Mesenteric fat pad (tissue), 1 donor: ENCODE data around the gene MMEL1. TPM values are rescaled to one million over a fixed set of nuclear protein-coding genes. Genes with fewer than 3 reads are reported as not detected.

Experiments
- DNase-seq: peaks from one replicate; pipeline ENCODE4 v3.0.0-alpha.2; 2020; ENCODE audit warnings: low spot score
- total RNA-seq: library from RNA; stranded (reverse); fragmentation: NEBNext Ultra II Directional; extraction: Animal tissue kit (Norgen Biotek cat#: 25700); gene quantifications from one replicate; pipeline ENCODE4 v1.2.1, GENCODE V29; 2021
- donor health status: DM: yes; HTN: yes; CAD: no.

Gene MMEL1
- total RNA-seq, 1 donor from 2014 or later: 3.2 TPM

- peak; percentile 93 for DNase-seq
Measured at GRCh38 chr1:2545754-2546514, 86.9 kb downstream of the MMEL1 start.

GRCh38 chr1:2544875-2545640, 87.8 kb downstream of the MMEL1 start:
- no peak for DNase-seq

GRCh38 chr1:2544093-2544874, 88.5 kb downstream of the MMEL1 start:
- DNase-seq: no peak

- no peak for DNase-seq
Measured at GRCh38 chr1:2543543-2544092, 89.2 kb downstream of the MMEL1 start.

GRCh38 chr1:2542246-2542915, 90.4 kb downstream of the MMEL1 start:
- DNase-seq: no peak

- DNase-seq: no peak
Measured at GRCh38 chr1:2541619-2542245, 91.1 kb downstream of the MMEL1 start.

GRCh38 chr1:2540816-2541492, 91.9 kb downstream of the MMEL1 start:
- DNase-seq: no peak

Other genes with a start within 250 kb of the MMEL1 start
- gene MORN1, start 241.5 kb downstream of the MMEL1 start, total RNA-seq: 4.4 TPM
- 157 TPM for gene RER1, start 241.2 kb downstream of the MMEL1 start, total RNA-seq
- 23.9 TPM for gene PEX10, start 220.5 kb downstream of the MMEL1 start, total RNA-seq
- 0.55 TPM for gene PLCH2, start 156.7 kb downstream of the MMEL1 start, total RNA-seq
- 23.0 TPM for gene PANK4, start 106.4 kb downstream of the MMEL1 start, total RNA-seq
- 0.58 TPM for gene HES5, start 102.8 kb downstream of the MMEL1 start, total RNA-seq
- 53.7 TPM for gene TNFRSF14, start 76.6 kb downstream of the MMEL1 start, total RNA-seq
- gene PRXL2B, start 46.2 kb downstream of the MMEL1 start, total RNA-seq: 12.4 TPM
- 0.35 TPM for gene TTC34, start 168.7 kb upstream of the MMEL1 start, total RNA-seq